ENCODE measurements around the gene ALS2CL. TPM values are rescaled to one million over a fixed set of nuclear protein-coding genes. Genes with fewer than 3 reads are reported as not detected.

ALS2CL gene
- total and polyA plus RNA-seq, 2 donors (not counting 3 experiments of a cell fraction or from before 2014, with no cell fraction given): 7.8 to 10.1 TPM

GRCh38 chr3:46670000-46670890 is 23.2 kb downstream of the ALS2CL start:
- CTCF ChIA-PET: interaction anchor here (1.3 kb wide), 1 partner anchor 227 kb away, joined by 3 read pairs; no protein-coding TSS in a partner anchor
- no peaks in the 10 kb centered on the region for H3K9me1 ChIP-seq (replicated peaks; ENCODE audit: control insufficient read depth, extremely low read depth, insufficient read depth, low read length)

More at GRCh38 chr3:46670000-46670890, 23.2 kb downstream of the ALS2CL start:
- dilution Hi-C loops (cut with MboI; ENCODE audit: extremely low pct_ligation_motif_present, low sequenced_read_pairs) (no loop called here), intact Hi-C loops (cut with micrococcal nuclease) (no loop called here)
- POLR2A ChIA-PET: no interaction called here
- Histone ChIP-seq H3K79me2 (ENCODE audit: control insufficient read depth, insufficient read depth, low read length) (no peaks in the 10 kb centered on the region), H3K27me3 (ENCODE audit: control insufficient read depth in 2 of 2, insufficient read depth in 2 of 2, low read length in 2 of 2) (no peaks in the 10 kb centered on the region), H3K4me3 (replicated peaks in 1 of 3; ENCODE audit: insufficient read depth in 1 of 3, low read depth in 1 of 3, low read length in 3 of 3) (no peak overlapping the region), H3K9ac (replicated peaks; ENCODE audit: extremely low read depth, insufficient read depth, low read length) (no peak overlapping the region), H3K27ac (ENCODE audit: insufficient read depth, low read depth, low read length) (no peak overlapping the region), H3K9me3 (replicated peaks; ENCODE audit: control insufficient read depth, insufficient read depth, low read length) (no peaks in the 10 kb centered on the region), H3K4me1 (ENCODE audit: control insufficient read depth, extremely low read depth, insufficient read depth, low read length) (no peaks in the 10 kb centered on the region), H3K36me3 (ENCODE audit: control insufficient read depth in 2 of 2, extremely low read depth in 1 of 2, insufficient read depth in 2 of 2, low read length in 2 of 2) (no peaks in the 10 kb centered on the region), H2AFZ (ENCODE audit: low read depth, low read length) (no peak overlapping the region), H4K20me1 (replicated peaks; ENCODE audit: control insufficient read depth, extremely low read depth, insufficient read depth, low read length) (no peaks in the 10 kb centered on the region), H3K4me2 (ENCODE audit: insufficient read depth, low read length) (no peak overlapping the region)
- DNase-seq (ENCODE audit: low read depth, low spot score) (no peak), FAIRE-seq (no peak)
- TF ChIP-seq CTCF (IDR thresholded peaks at IDR 0.05; ENCODE audit: extremely low read depth in 1 of 2, insufficient read depth in 1 of 2, low read depth in 1 of 2, low read length in 2 of 2) (no peak), EZH2 (IDR thresholded peaks at IDR 0.05; ENCODE audit: borderline replicate concordance, low read depth, low read length, severe bottlenecking) (no peak), MAX (IDR thresholded peaks at IDR 0.05; ENCODE audit: insufficient read depth, insufficient read length) (no peak), GATA2 (IDR thresholded peaks at IDR 0.05; ENCODE audit: insufficient read depth, insufficient read length, low read depth, low read length) (no peak), POLR2AphosphoS5 (IDR thresholded peaks at IDR 0.05; ENCODE audit: insufficient read depth, low read depth, low read length) (no peak), MYC (IDR thresholded peaks at IDR 0.05; ENCODE audit: low read depth, low read length) (no peak), JUN (IDR thresholded peaks at IDR 0.05; ENCODE audit: borderline replicate concordance, insufficient read depth, insufficient read length, low read depth) (no peak), FOS (IDR thresholded peaks at IDR 0.05; ENCODE audit: borderline replicate concordance, insufficient read depth, low read length) (no peak), POLR2A (IDR thresholded peaks at IDR 0.05; ENCODE audit: low read depth, low read length) (no peak)
- BruUV-seq (replicated peaks): no TSS peak

All from endothelial cell of umbilical vein (primary cell).